ENCODE results near the gene GPRC5B.

The GPRC5B gene

GRCh38 chr16:19884611-19885450 lies at the start of gene GPRC5B:
TSS of gene GPRC5B (minus strand) at chr16:19884848. CDS start at chr16:19872845, 12,003 bp downstream.
- TF ChIP-seq, protein P1, sequence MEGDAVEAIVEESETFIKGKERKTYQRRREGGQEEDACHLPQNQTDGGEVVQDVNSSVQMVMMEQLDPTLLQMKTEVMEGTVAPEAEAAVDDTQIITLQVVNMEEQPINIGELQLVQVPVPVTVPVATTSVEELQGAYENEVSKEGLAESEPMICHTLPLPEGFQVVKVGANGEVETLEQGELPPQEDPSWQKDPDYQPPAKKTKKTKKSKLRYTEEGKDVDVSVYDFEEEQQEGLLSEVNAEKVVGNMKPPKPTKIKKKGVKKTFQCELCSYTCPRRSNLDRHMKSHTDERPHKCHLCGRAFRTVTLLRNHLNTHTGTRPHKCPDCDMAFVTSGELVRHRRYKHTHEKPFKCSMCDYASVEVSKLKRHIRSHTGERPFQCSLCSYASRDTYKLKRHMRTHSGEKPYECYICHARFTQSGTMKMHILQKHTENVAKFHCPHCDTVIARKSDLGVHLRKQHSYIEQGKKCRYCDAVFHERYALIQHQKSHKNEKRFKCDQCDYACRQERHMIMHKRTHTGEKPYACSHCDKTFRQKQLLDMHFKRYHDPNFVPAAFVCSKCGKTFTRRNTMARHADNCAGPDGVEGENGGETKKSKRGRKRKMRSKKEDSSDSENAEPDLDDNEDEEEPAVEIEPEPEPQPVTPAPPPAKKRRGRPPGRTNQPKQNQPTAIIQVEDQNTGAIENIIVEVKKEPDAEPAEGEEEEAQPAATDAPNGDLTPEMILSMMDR (conservative IDR thresholded peaks at IDR 0.05; ENCODE audit: low read length): no peak
- H3K4me3 ChIP-seq (ENCODE audit: low read length): peak within 1 kb of the TSS; percentile 64
- DNase-seq (ENCODE audit: low read depth): no peak

DNA sequence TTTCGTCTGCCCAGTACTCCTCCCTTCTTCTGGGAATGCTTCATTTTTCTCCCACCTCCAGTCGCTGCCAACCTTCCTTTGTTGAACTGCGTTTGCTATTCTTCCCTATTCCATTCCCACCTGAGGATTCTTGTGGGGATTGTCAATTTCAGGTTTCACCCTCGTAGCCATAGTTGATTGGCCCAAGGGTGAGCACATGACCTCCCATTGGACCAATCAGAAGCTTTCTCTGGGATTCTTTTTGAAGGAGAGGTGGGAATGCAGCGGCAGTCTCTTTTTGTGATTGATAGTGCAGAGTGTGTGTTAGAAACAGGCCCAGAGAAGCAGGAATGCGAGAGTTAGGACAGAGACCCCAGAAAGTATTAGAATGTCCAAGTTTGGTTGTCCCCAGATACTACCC lies 49.1 kb upstream of the GPRC5B start:
- TF ChIP-seq, protein P1 (conservative IDR thresholded peaks at IDR 0.05; ENCODE audit: low read length): no peak
- no peak overlapping the region for H3K4me3 ChIP-seq (ENCODE audit: low read length)
- DNase-seq (ENCODE audit: low read depth): no peak

DNA sequence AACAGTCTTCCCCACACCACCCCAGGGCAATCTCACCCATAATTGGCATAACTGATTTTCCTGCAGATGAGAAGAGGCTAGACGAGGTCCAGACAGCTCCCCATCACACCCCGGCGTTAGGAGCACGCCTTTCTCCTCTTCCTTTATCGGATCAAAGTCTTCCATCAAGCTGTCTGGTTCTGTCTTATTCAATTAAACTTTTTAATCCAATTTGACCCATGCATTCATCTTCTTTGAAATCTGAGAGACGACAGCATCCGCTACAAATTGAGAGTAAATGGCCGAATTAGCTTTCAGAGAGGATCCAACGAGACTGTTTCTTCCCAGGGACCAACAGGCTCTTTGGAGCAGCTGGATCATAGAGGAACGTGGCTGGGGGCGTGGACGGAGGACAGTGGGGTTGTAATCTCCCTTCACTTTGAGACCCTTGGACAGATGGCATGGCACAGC lies 44.4 kb upstream of the GPRC5B start:
- TF ChIP-seq, protein P1 (conservative IDR thresholded peaks at IDR 0.05; ENCODE audit: low read length): no peak
- H3K4me3 ChIP-seq (ENCODE audit: low read length): no peak overlapping the region
- DNase-seq (ENCODE audit: low read depth): no peak

GRCh38 chr16:19928432-19928831 lies 43.8 kb upstream of the GPRC5B start:
- H3K4me3 ChIP-seq (ENCODE audit: low read length): no peak overlapping the region
- DNase-seq (ENCODE audit: low read depth): no peak
- TF ChIP-seq, protein P1 (conservative IDR thresholded peaks at IDR 0.05; ENCODE audit: low read length): no peak

- peak; percentile 56 for DNase-seq (ENCODE audit: low read depth)
- TF ChIP-seq, protein P1 (conservative IDR thresholded peaks at IDR 0.05; ENCODE audit: low read length): no peak
- H3K4me3 ChIP-seq (ENCODE audit: low read length): no peak overlapping the region
These were observed 42.1 kb upstream of the GPRC5B start for GRCh38 chr16:19926449-19927390.

DNA sequence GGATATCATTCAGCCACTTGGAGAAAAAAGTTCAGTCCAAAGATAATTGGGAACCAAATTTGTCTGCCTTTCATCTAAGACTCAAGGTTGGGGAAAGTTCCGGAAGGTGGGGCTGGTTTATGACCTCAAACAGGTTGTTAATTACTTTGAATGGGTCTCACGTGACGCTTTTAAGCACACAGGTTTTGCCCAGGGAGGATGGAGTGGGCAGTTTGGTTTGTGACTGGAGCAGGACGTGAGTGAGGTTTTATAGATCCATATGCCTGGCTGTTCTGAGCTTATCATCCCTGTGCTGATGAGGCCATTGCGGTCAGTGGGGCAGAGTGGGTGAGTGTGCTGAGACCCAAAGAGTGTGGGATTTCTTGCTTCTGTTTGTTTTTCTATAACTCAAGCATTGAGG lies 38.7 kb upstream of the GPRC5B start:
- TF ChIP-seq, protein P1 (conservative IDR thresholded peaks at IDR 0.05; ENCODE audit: low read length): no peak
- DNase-seq (ENCODE audit: low read depth): no peak
- H3K4me3 ChIP-seq (ENCODE audit: low read length): no peak overlapping the region

Data from AG10803 (cell line).